Femur (tissue), 1 donor: Measurements from ENCODE around the gene OR5H1.
"Not testable (repeated sequence)": the region's sequence is repeated elsewhere in the genome, so short reads cannot be mapped to it uniquely, and the experiment has no call there.

Experiments
- DNase-seq: peaks from one replicate; pipeline ENCODE4 v3.0.0-alpha.2; 2017

OR5H1 gene

GRCh38 chr3:98130421-98130820 lies at the start of gene OR5H1:
TSS of gene OR5H1 (plus strand) at chr3:98130721. CDS start at chr3:98132698, 1,977 bp downstream.
- no peak for DNase-seq

- no peak for DNase-seq
Observed at GRCh38 chr3:98086873-98087272, 43.6 kb upstream of the OR5H1 start, which contains the start of gene OR5AC2. TSS of gene OR5AC2 (plus strand) at chr3:98087173. CDS start at chr3:98087173, 0 bp downstream.

- DNase-seq: no peak
Observed at GRCh38 chr3:98095882-98096281, 34.6 kb upstream of the OR5H1 start.

GRCh38 chr3:98099848-98100247 lies 30.7 kb upstream of the OR5H1 start:
- DNase-seq: no peak

- no peak for DNase-seq
Observed at GRCh38 chr3:98108162-98108561, 22.4 kb upstream of the OR5H1 start.

GRCh38 chr3:98109807-98110549 lies 20.5 kb upstream of the OR5H1 start:
- no peak for DNase-seq

GRCh38 chr3:98110550-98110908 lies 20.0 kb upstream of the OR5H1 start:
- DNase-seq: no peak

GRCh38 chr3:98114264-98114663 lies 16.3 kb upstream of the OR5H1 start:
- no peak for DNase-seq

- no peak for DNase-seq
Observed at GRCh38 chr3:98115717-98116116, 14.8 kb upstream of the OR5H1 start.

- DNase-seq: no peak
Observed at GRCh38 chr3:98136631-98137030, 6.1 kb downstream of the OR5H1 start.

- not testable (repeated sequence) for DNase-seq
Observed at GRCh38 chr3:98137826-98138557, 7.5 kb downstream of the OR5H1 start.

GRCh38 chr3:98140531-98140930 lies 10.0 kb downstream of the OR5H1 start:
- DNase-seq: no peak

- no peak for DNase-seq
Observed at GRCh38 chr3:98147179-98147578, 16.7 kb downstream of the OR5H1 start, which contains the start of gene OR5H14. TSS of gene OR5H14 (plus strand) at chr3:98147479. CDS start at chr3:98149386, 1,907 bp downstream.

GRCh38 chr3:98148751-98149150 lies 18.2 kb downstream of the OR5H1 start:
- no peak for DNase-seq

GRCh38 chr3:98149456-98149855 lies 18.9 kb downstream of the OR5H1 start:
- DNase-seq: not testable (repeated sequence)

GRCh38 chr3:98151241-98151640 lies 20.7 kb downstream of the OR5H1 start:
- no peak for DNase-seq

GRCh38 chr3:98166396-98166795 lies 35.9 kb downstream of the OR5H1 start, which contains the start of gene OR5H15:
TSS of gene OR5H15 (plus strand) at chr3:98166696. CDS start at chr3:98168700, 2,004 bp downstream.
- DNase-seq: no peak

- no peak for DNase-seq
Observed at GRCh38 chr3:98171071-98171470, 40.5 kb downstream of the OR5H1 start.

GRCh38 chr3:98172621-98173020 lies 42.1 kb downstream of the OR5H1 start:
- no peak for DNase-seq

- DNase-seq: no peak
Observed at GRCh38 chr3:98180319-98180890, 49.9 kb downstream of the OR5H1 start.

- DNase-seq: no peak
Observed at GRCh38 chr3:98182196-98182595, 51.7 kb downstream of the OR5H1 start.

- no peak for DNase-seq
Observed at GRCh38 chr3:98185180-98185579, 54.7 kb downstream of the OR5H1 start.
